ENCODE results near the gene SLC2A6.

Gene SLC2A6

DNA sequence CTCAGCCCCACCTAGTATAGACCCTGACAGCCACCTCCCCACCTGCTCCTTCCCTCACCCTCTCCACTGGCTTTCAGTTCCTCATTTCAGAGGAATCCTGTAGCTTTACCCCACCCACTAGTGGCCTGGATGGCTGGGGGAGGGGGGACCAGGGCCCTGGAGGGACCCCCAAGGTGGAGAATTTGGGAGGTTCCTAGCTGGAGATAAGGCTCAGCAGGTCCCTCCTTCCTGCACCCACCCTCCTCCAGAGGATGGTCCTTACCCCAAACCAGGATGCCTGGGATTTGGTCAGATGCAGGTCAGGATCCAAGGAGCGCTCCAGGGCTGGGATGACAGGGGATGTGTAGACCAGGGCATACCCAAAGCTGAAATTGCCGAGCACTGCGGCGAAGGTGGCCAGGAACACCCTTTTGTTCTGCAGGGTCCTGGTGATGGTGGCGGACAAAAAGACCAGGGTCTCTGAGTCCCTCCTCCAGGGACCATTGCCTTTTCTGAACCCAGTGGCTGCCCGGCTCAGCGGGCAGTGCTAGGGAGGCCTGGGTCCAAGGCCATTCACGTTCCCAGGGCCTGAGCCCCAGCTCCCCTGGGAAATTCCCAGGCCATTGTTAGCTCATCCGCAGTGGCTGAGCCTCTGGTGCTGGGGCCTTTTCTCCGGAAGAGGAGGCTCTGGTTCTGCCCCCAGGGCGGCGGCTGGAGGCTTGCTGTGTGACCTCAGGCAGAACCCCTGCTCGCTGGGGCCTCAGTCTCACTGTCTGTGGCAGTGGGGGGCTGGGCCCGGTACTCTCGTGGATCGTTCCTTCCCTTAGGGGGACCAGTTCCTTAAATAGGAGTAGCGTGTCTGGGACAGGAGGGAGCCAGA is 678 bp downstream of the SLC2A6 start:
- DNase-seq (ENCODE audit: extremely low read depth in 1 of 2, low read depth in 1 of 2) = no peak

DNA sequence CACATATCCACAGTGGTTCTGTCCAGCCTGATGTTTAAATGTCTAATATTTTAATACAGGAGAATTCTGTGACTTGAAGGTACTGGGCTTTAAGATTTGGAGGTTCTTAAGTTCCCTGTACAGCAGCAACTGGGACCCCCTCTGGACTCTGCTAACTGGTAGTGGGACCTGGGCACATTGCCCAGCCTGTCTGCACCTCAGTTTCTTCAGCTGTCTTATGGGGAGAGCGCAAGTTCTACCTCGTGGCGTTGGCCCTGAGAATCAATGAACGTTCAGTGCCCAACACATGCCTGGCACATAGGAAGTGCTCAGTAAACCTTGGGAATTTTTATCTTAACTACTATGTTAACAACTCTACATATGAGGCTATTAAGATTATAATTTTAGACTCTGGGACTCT is 1.4 kb downstream of the SLC2A6 start:
- DNase-seq (ENCODE audit: extremely low read depth in 1 of 2, low read depth in 1 of 2) = no peak

DNA sequence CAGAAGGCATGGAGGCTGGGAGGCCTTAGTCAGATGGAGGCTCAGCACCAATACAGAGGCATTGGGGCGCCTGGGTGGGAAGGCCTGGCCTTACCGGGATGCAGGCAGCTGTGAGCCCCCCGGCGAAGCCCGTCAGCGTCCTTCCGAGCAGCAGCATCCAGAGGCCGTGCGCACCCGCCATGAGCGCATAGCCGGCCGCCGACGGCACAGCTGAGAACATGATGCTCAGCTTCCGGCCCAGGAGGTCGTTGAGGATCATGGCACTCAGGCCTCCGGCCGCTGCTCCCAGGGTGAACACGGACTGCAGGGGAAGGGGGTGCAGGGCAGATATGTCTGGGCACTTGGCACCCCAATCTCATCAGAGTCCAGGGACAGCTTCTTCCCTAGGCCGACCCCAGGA is 2.0 kb downstream of the SLC2A6 start:
- no peak for DNase-seq (ENCODE audit: extremely low read depth in 1 of 2, low read depth in 1 of 2)

DNA sequence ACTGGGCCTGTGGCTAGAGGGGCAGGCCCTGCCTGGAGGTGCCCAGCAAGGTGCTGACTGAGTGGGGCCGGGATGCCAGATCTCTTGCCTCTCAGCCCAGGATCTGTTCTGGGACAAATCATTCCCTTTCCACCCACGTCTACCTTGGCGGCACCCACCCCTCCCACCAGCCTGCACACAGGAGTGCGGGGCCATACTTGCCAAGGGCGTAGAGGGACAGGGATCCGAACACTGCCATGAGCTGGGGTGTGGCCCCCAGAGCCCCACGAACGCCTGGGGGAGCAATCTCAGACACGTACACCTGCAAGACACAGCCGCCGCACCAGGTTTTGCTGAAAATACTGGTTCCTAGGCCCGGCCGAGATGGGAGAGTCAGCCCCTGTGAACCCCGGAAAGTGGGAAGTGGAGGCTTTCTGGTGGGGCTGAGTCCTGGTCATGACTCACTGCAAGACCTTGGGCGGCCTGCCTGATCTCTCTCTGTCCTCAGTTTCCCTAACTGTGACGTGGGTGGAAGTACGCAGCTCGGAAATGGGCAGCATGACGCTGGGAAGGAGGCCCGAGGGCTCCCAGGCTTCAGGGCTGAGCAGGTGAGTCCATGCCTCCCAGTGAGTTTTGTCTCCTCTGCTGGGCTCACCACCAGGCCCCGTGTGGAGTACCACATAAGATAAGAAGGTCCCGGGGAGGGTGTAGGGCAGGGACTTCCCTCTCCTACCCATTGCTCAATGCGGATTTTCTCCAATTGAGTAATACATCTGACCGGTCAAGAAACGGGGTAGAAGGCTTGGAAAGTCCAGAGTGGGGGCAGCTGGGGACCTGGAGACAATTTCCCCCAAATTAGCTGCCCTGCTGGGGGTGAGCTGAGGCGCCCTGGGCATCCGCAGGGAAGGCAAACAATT is 2.6 kb downstream of the SLC2A6 start:
- DNase-seq (ENCODE audit: extremely low read depth in 1 of 2, low read depth in 1 of 2) = no peak

DNA sequence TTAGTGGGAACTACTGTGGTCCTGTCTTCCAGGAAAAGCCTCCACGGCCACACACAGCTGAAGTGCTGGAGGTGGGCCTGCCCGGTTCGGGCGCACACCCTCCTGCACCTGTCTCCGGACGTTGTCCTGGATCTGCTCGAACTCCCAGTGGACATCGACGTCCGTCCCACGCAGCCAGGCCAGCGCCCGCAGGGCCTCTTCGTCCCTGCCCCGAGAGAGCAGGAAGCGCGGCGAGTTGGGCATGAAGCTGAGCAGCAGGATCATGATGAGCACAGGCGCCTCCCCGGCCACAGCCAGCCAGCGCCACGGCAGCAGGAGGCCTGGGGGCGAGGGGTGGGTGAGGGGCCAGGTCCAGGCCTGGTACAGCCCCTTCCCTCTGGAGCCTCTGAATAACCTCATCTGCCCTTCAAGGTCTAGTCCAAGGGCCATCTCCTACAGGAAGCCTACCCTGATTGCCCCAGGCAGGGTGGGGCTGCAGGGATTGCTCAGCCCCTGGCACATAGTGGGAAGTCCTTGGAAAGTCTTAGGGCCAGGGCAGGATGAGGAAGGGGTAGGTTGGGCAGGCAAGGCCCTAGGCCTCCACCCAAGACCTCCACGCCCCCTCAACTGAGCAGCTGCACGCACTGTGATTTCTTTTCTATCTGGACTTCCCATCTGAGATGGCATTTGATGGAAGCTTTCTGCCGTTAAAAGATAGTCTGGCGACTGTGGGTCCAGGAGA is 3.4 kb downstream of the SLC2A6 start:
- DNase-seq (ENCODE audit: extremely low read depth in 1 of 2, low read depth in 1 of 2) = no peak

DNA sequence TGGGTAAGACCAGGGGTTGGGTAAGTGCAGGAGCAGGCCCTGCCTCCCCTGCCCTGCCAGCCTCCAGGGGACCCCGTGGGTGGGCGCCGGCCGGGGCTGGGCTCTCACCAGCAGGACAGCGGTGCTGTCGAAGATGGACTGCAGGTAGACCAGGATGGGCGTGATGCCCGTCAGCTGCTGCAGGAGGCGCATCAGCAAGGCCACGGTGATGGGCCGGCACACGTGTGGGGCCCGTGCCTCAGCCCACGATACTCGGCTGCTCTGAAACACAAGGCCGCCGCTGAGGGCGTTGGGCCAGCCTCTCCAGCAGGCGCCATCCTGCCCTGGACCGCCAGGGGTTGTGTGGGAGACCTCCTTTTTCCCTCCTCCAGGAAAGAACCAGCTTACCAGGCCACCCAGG is 4.0 kb downstream of the SLC2A6 start:
- no peak for DNase-seq (ENCODE audit: extremely low read depth in 1 of 2, low read depth in 1 of 2)

DNA sequence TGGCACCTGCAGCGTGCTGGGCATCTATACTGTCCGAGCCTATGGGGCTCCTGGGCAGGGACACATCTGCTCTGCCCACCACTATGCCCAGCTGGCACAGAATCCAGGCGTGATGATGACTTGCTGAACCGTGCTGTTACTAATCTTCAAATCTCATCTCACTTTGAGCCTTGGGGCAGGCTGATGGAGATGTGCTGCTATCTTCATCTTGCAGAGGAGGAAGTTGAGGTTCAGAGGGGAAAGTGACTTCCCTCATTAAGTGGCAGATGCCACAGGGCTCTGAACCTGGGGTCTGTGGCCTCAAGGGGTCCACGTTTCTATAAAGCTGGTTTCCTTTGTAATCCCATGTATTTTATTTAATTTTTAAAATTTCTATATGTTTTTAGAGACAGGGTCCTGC is 4.7 kb downstream of the SLC2A6 start:
- DNase-seq (ENCODE audit: extremely low read depth in 1 of 2, low read depth in 1 of 2) = no peak

DNA sequence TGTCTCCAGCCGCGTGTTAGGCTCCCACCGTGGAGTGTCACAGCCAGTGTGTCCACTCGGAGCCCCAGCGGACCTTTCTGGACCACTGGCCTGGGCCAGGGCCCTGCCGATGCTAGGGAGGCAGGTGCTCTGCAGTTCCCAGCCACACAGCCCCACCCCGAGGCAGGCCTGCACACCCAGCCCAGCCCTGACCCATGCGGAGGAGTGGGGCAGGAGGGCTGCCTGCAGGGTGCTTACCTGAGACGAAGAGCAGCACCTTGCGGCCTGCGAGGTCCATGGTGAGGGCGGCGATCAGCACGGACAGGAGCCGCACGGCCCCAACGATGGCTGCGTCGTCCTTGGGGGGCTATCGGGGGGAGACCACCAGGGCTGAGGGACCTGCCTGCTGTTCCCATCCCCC is 5.2 kb downstream of the SLC2A6 start:
- DNase-seq (ENCODE audit: extremely low read depth in 1 of 2, low read depth in 1 of 2) = no peak

DNA sequence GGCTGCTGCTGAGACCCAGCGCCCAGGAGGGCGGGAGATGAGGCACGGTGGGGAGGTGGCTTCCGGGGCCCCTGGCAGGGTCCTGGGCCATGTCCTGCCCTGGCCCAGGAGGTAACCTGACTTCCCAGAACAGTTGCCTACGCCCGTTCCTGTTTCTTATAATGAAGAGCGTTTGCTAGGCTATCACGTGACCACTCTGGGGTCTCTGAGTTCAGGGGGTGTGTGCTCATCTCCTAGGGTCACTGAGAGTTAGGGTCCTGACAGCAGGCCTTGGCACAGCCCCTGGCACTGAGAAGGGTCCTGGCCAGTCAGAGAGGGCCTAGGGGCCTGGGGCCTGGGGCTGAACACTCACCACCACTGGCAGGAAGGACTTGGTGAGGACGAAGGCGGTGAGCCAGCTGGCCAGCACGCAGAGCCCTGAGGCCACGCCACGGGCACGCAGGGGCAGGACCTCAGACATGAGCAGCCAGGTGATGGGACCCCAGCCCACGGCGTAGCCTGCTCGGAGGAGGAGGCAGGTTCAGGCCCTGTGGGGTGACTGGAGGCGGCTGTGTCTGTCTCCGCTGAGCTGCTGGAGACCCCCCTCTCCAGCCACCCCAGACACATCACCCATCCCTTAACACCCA is 6.0 kb downstream of the SLC2A6 start:
- no peak for DNase-seq (ENCODE audit: extremely low read depth in 1 of 2, low read depth in 1 of 2)

DNA sequence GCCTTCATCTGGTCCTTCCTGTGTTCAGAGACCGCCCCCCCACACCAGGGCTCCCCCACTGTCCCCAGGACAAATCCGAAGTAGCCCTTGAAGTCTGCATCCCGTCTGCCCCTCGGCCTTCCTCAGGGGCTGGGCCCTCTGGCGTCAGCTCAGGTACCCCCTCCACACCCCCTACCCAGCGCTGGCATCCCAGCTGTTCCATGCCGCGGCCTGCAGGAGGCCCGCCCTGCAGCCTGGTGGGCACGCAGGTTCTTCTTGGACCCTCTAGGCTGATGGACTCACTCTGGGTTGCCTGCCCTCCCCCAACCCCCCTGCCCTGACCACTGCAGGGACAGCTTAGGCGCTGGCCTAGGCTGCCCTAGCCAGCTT is 6.6 kb downstream of the SLC2A6 start:
- DNase-seq (ENCODE audit: extremely low read depth in 1 of 2, low read depth in 1 of 2) = no peak

DNA sequence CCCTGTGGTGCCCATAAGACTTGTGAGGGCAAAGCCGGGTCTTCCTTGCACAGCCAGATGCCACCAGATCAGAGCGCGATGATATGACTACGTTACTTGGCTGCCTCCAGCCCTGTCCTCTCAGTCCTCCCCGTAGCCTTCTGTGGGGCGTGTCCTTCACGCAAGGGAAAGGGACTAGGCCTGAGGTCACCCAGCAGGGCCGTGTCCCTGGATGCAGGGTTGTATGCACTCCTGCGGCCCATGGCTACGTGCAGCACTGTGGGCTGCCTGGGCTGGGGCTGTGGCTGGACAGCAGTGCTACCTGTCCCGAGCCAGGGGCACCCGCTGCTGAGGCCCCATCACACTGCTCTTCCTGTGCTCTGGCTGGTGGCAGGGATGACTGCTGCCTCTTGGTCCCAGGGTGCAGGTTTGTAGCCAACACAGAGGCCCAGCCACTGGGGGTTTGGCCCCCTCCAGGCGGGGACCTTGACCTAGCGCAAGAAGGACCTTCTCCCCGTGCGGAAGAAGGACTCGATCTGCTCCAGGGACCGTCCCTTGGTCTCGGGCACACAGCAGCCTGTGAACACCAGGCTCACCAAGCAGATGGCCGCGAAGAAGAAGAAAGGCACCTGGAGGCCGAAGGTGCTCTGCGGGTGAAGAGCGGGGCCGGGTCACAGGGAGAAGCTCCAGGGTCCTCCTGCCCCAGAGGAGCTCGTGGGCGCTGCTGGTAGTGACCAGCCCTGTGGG is 7.2 kb downstream of the SLC2A6 start:
- no peak for DNase-seq (ENCODE audit: extremely low read depth in 1 of 2, low read depth in 1 of 2)

DNA sequence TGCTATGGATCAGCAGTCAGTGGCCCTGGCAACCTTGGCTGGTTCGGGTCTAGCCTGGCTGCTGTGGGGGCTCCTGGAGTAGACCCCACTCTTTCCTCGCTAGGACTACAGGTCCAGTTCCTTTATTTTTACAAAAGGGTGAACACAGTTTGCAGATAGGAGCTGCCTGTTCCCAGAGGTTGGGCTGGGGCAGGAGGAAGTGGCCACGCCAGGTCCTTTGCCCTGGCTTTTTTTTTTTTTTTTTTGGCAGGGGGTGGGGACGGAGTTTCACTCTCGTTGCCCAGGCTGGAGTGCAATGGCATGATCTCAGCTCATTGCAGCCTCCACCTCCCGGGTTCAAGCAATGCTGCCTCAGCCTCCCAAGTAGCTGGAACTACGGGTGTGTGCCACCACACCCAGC is 7.9 kb downstream of the SLC2A6 start:
- DNase-seq (ENCODE audit: extremely low read depth in 1 of 2, low read depth in 1 of 2) = no peak

DNA sequence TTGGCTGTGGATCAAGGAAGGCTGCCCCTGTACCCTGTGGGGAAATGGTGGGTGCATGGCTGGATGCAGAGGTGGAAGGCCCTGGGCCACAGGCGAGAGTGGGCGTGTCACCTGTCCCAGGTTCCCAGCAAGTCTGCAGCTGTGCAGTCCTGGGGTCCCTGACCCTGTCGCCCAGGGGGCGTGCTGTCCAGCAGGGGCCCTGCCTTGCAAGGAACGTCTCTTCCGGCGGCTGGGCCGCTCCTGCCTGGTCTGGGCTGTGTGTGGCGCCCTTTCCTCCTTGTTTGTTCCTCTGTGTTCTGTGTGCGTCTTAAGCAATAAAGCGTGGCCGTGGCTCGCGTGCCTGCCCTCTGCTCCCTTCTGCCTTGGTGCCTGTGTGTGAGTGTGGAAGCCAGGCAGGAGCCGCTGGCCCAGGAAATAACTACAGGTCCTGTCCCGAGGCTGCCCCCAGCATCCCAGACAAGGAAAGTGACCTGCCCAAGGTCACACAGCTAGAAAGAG is 8.4 kb downstream of the SLC2A6 start:
- no peak for DNase-seq (ENCODE audit: extremely low read depth in 1 of 2, low read depth in 1 of 2)

DNA sequence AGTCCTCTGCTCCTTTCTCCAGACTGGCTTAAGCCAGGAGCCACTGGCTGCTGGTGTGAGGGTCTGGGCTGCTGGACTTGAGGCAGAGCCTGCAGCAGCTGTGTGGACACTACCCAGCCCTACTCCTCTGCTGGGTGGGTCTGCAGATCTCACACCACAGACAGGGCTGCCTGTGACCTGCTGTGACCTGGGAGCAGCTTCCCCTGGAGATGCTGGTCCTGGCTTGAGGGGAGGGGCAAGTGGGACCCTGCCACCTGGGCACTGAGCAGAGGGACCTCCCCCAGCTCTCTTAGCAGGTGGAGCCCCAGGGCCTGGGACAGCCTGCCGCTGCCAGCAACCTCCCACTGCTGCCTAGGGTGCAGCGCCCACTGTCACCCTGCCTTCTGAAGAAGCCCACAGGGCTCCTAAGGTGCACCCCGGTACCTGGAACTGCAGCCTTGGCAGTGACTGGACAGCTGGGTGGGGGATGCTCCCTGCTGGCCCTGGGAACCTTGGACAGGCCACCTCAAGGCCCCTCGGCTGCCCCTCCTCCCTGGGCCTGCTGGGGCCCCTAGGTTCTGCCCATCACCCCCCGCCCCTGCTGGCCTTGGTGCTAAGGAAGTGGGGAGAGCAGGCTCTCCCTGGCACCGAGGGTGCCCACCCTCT is 10.0 kb downstream of the SLC2A6 start:
- DNase-seq (ENCODE audit: extremely low read depth in 1 of 2, low read depth in 1 of 2) = no peak

DNA sequence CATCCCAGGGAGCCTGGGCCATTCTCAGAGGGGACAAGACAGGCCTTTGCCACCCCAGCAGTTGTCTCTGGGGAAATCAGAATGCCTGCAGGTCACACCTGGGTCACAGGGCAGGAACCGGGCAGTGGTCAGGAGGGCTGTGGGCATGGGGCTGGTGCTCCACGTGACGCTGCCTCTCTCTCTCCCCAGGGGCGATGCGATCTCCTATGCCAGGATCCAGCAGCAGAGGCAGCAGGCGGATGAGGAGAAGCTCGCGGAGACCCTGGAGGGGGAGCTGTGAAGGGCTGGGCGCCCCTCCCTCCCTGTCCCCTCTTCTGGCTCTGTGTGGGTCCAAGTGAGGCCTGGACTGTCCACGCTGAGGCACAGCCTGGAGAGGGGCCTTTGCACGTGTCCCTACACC is 10.5 kb downstream of the SLC2A6 start:
- no peak for DNase-seq (ENCODE audit: extremely low read depth in 1 of 2, low read depth in 1 of 2)

DNA sequence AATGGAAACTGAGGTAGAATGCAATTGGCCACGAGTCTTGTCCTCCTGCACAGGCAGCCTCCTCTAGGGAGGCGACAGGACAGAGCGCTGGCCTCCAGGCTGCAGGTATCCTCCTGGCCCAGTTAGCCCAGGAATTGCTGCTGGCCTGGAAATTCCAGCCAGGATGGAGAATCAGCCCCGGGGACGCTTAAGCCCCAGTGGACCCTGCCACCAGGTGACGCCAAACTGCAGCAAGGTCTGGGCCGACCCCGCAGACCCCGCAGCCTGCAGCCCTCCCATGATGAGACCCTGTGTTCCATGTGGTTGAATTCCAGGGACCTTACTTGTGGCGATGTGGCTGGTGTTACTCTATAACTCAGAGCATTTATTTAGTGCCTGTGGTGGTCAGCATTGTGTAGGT is 11.8 kb downstream of the SLC2A6 start:
- no peak for DNase-seq (ENCODE audit: extremely low read depth in 1 of 2, low read depth in 1 of 2)

DNA sequence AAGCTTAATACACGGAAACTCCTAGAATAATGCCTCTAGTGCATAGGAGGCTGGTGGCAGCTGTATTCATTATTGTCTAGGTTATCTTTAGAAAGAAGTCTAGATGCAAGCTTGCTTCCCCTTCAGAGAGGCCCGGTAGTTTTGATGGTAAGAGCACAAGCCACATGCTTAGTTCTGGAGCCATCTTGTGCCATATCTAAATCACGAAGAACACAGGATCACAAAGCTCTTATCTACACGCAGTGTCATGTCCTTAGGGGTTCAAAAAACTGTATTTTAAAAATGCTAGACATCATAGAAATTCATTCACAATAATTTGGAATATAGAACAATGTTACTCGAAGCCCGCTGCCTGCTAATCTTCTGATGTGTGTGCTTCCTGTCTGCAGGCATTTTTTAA is 12.9 kb downstream of the SLC2A6 start:
- DNase-seq (ENCODE audit: extremely low read depth in 1 of 2, low read depth in 1 of 2) = no peak

DNA sequence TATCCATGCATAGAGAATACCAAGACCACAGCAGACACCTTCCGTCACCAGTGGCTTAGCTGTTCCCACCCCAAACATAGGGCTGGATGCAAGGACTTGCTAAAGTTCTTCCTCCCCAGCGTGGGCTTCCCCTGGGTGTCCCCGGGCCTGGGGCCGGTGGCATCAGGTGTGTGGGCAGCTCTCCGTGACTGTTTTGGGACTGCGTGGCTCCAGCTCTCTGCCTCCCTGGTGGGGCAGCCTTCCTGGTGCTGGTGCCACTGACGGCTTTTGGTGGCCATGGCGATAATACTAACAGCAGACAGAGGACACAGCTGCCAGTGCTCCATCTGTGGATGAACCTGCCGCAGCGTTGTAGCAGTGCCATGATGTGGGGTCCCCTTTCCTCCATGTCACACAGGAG is 14.3 kb downstream of the SLC2A6 start:
- DNase-seq (ENCODE audit: extremely low read depth in 1 of 2, low read depth in 1 of 2) = no peak

DNA sequence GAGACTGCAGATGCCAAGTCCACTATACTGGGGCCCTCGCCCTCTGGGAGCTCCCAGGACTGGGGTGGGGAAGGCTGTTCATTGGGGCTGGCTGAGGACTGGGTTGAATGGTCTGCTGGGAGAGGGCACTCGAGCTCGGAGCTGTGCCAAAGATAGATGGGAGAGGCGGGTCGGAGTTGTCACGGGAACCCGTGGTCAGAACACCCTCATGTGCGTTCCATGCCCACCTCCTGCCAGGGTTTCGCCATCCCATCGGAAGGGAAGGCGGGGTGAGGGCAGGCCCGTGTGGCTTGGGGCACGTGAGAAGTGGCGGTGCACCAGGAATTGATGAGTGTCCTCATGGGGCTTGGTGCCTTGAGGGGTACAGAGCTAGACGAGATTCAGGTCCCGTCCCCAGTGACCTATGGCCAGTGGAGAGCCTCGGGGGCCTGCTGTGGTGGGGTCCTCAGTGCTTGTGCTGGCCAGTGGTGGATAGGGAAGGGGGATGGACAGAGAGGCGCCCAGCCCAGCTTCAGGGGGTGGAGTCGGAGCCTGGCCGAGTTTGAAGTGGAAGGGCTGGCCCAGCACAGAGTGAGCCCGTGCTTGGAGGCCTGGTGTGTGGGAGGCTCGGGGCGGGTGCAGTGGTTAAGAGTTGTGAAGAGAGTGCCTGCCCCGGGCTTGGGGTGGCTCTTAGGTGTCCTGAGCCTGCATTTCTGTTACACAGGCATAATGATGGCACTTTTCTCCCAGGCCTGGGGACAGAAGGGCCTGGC is 14.9 kb downstream of the SLC2A6 start:
- no peak for DNase-seq (ENCODE audit: extremely low read depth in 1 of 2, low read depth in 1 of 2)
